Hematopoietic multipotent progenitor cell treated with erythropoietin and hydrocortisone succinate and interleukin-3 and kit ligand, for 17 days (in vitro differentiated cells): ENCODE data around the gene NAV2.

Experiments
- DNase-seq: peaks from one replicate; pipeline ENCODE4 v3.0.0-alpha.2; 2015; ENCODE audit warnings: low spot score

Gene NAV2

GRCh38 chr11:20089367-20089766 lies 376.7 kb downstream of the NAV2 start:
- no peak for DNase-seq

GRCh38 chr11:20089796-20090653 lies 377.4 kb downstream of the NAV2 start:
- DNase-seq, result no peak

GRCh38 chr11:20090654-20091374 lies 378.2 kb downstream of the NAV2 start:
- DNase-seq, result no peak

DNA sequence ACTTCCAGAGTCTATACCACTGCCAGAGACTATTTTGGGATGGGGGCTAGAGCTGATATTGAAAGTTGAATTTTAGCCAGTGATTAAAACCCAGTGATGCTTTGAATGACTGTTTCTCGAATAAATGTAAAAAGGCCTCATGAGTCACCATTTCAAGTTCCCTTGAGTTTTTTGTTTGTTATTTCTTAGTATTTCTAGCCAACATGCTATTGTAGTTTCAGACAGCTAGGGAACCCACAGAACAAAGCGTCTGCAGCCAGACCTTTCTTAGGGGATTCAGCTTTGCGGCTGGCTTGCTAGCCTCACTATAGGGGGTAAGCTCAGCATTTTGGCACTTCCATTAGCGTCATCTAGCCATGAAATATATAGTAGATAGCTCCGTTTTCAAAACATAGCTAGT lies 381.1 kb downstream of the NAV2 start:
- DNase-seq, result no peak

DNA sequence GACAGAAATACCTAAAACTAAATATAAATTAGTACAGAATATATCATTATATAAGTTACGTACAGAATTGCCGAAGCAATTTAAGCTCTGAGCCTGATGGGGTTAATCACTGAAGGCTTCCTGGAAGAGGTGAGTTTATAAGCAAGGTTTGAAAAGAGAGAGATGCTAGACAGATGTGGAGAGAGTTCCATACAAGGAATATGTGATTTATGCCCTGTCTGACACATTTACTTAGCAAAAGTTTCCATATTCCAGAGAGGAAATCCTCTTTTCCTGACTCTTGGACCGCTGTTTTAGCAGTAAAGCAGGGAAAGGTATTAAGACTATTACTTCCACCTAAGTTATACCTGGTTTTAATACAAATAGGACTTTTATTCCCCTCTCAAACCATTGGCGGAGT lies 382.6 kb downstream of the NAV2 start:
- no peak for DNase-seq

DNA sequence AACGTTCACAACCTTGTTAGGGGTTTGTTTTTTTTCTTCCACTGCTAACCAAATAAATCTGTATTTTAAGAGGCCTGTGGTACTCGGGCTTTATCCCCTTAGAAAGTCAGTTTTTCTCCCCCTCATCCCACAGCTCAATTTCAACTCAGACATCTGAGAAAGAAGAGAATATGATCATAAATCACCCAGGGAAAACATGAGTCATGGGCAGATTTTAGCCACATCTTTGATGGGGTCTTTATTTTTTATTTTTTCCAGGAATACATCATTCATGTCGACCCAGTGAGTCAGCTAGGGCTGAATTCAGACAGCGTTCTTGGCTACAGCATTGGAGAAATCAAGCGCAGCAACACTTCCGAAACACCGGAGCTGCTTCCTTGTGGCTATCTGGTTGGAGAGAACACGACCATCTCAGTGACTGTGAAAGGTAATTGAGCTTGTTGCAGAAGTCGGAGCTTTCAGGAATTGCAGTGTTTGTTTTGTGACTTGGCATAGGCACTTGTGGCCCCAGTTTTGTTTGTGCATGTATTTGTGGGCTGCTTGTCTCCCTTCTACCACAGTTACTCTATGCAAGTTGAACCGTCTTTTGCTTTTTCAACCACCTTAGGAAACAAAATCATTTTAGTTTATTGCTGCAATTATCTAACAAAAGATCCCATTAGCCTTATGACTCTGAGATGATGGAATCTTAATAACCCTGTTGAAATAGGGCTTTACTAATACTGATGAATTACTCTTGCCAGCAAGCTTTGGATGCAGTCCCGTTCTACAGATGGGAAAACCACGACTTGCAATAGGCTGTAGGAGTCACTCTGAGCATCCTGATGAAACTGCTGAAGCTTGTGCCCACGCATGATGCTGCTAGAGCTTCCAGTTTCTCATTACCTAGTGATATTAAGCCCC lies 384.9 kb downstream of the NAV2 start:
- no peak for DNase-seq

GRCh38 chr11:20099527-20099926 lies 386.9 kb downstream of the NAV2 start:
- no peak for DNase-seq

DNA sequence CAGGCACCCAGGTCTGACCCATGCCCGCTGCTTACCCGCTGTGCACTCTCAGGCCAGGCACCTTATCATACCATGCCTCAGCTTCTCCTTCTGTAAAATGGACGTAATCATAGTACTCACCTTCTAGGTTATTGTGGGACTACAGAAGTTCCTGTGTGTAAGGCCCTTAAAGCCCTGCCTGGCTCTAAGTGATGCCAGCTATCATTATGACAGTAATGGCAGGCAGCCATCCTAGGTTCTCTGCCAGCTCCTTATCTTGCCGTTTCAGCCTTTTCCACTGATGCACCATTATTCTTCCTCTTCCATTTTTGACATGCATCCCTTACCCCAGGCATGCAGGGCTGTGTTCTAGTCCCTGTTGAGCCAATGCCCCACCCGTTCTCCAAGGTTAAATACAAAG lies 389.8 kb downstream of the NAV2 start:
- peak; percentile 25 for DNase-seq

- no peak for DNase-seq
Observed at GRCh38 chr11:20103281-20103680, 390.6 kb downstream of the NAV2 start.

DNA sequence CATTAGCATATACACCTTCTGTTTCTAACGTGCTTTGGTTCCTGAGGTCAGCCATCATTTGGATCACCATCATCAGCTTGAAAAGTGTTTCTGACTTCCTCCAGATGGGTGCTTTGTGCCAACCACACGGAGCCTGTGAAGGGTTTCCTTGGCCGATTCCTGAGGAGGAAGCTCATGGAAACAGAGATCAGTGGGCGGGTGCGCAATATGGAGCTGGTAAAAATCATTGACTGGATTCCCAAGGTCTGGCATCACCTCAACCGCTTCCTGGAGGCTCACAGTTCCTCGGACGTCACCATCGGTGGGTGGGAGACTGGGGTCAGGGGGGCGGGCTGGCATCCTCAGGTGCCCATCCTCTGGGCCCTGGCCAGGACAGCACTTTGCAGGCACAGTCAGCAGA lies 392.8 kb downstream of the NAV2 start:
- DNase-seq, result no peak

GRCh38 chr11:20109731-20110445 lies 397.3 kb downstream of the NAV2 start:
- DNase-seq, result no peak

- peak; percentile 65 for DNase-seq
Observed at GRCh38 chr11:20110908-20111669, 398.5 kb downstream of the NAV2 start.

GRCh38 chr11:20111871-20112270 lies 399.2 kb downstream of the NAV2 start:
- no peak for DNase-seq

GRCh38 chr11:20112291-20113148 lies 399.9 kb downstream of the NAV2 start:
- DNase-seq, result peak; percentile 75

- no peak for DNase-seq
Observed at GRCh38 chr11:20113149-20113438, 400.5 kb downstream of the NAV2 start.

GRCh38 chr11:20114588-20114987 lies 402.0 kb downstream of the NAV2 start:
- no peak for DNase-seq

GRCh38 chr11:20116825-20117224 lies 404.2 kb downstream of the NAV2 start:
- DNase-seq, result no peak

GRCh38 chr11:20117291-20117690 lies 404.7 kb downstream of the NAV2 start:
- DNase-seq, result no peak

DNA sequence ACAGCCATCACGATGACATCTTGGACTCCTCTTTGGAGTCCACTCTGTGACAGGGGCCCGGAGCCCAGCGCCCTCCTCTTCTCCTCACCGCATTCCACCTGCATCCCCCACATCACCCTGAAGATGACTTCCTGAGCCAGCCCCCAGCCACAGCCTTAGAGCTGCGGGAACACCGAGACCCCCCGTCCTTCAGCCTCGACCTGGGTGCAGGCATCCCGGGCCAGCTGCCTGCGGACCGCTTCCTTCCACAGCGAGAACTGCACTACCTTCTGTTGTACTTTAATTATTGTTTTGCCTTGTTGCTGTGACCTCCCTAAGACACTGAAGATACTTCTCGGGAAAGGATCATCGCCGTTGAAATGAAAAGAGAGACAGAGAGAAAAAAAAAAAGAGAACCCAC lies 405.6 kb downstream of the NAV2 start:
- no peak for DNase-seq

GRCh38 chr11:20119315-20119714 lies 406.7 kb downstream of the NAV2 start:
- DNase-seq, result no peak
